H1 (cell line): ENCODE data around the gene RERGL. TPM values are rescaled to one million over a fixed set of nuclear protein-coding genes. Genes with fewer than 3 reads are reported as not detected.

ENCODE experiments used
- CTCF ChIA-PET: fragments of 300-600 bp; sonication (Branson Sonifier 250); formaldehyde crosslinking; loops from one replicate; lab custom pipeline; 2021; ENCODE audit not compliant: partially characterized antibody; lab: Charles Lee
- POLR2A ChIA-PET: fragments of 300-600 bp; sonication (Branson Sonifier 250); formaldehyde crosslinking; loops from one replicate; lab custom pipeline; 2021; ENCODE audit warnings: inconsistent platforms; ENCODE audit not compliant: partially characterized antibody; lab: Charles Lee
- DNase-seq, 2 experiments: peaks; one replicate each; pipeline versions ENCODE4 v3.0.0 to v3.0.0-alpha.2; 2010 to 2022; ENCODE audit warnings: low spot score in 2 of 2, low read depth in 1 of 2, mixed read lengths in 1 of 2
- FAIRE-seq: peaks from 2 replicates; lab custom pipeline; 2011; peaks lifted over from hg19 to GRCh38; lab: Jason Lieb, UNC
- H2AFZ ChIP-seq: 2 replicates; pipeline ENCODE4 v1.8.1; 2012; ENCODE audit warnings: low read length, inconsistent platforms
- H2AK5ac ChIP-seq: 2 replicates; pipeline ENCODE4 v1.6.1; 2013; ENCODE audit warnings: low read depth, low read length
- H2BK120ac ChIP-seq: replicated peaks from 2 replicates; pipeline ENCODE3; 2013; ENCODE audit warnings: low read depth, low read length, inconsistent platforms
- H2BK12ac ChIP-seq: 2 replicates; pipeline ENCODE4 v1.6.1; 2013; ENCODE audit warnings: low read depth, low read length
- H2BK15ac ChIP-seq: 2 replicates; pipeline ENCODE4 v1.6.1; 2013; ENCODE audit warnings: low read length
- H2BK20ac ChIP-seq: 2 replicates; pipeline ENCODE4 v1.6.1; 2013; ENCODE audit warnings: low read length
- H2BK5ac ChIP-seq: 2 replicates; pipeline ENCODE4 v1.6.1; 2013; ENCODE audit warnings: low read depth, low read length
- H3K14ac ChIP-seq: 2 replicates; pipeline ENCODE4 v1.6.1; 2013; ENCODE audit warnings: inconsistent platforms; ENCODE audit not compliant: insufficient read length
- H3K18ac ChIP-seq: 2 replicates; pipeline ENCODE4 v1.6.1; 2013; ENCODE audit warnings: low read length; ENCODE audit errors: extremely low read depth
- H3K23ac ChIP-seq: 2 replicates; pipeline ENCODE4 v1.6.1; 2013; ENCODE audit warnings: inconsistent platforms; ENCODE audit not compliant: insufficient read length
- H3K23me2 ChIP-seq: 2 replicates; pipeline ENCODE4 v1.6.1; 2013; ENCODE audit warnings: low read depth, low read length
- H3K27ac ChIP-seq: 2 replicates; pipeline ENCODE4 v1.6.1; 2011; ENCODE audit warnings: low read depth, low read length, inconsistent platforms
- H3K27me3 ChIP-seq, 4 experiments: replicated peaks in 1 of 4; 1 replicate in 1 of 4; 2 replicates in 3 of 4; pipeline versions ENCODE4 v1.6.1 to v1.8.1; 2011 to 2013; ENCODE audit warnings: low read length in 3 of 4, mild to moderate bottlenecking in 3 of 4, inconsistent platforms in 2 of 4, mixed read lengths in 2 of 4, moderate library complexity in 1 of 4; ENCODE audit not compliant: control insufficient read depth in 3 of 4, insufficient read depth in 3 of 4; ENCODE audit errors: extremely low read depth in 1 of 4
- H3K36me3 ChIP-seq, 4 experiments: 2 replicates each; pipeline versions ENCODE4 v1.6.1 to v1.8.1; 2011 to 2013; ENCODE audit warnings: mild to moderate bottlenecking in 4 of 4, low read length in 3 of 4, moderate library complexity in 2 of 4, control low read depth in 1 of 4, inconsistent platforms in 1 of 4; ENCODE audit not compliant: insufficient read depth in 4 of 4, control insufficient read depth in 2 of 4
- H3K4ac ChIP-seq: replicated peaks from 2 replicates; pipeline ENCODE3; 2013; ENCODE audit warnings: low read length, low read depth, mixed read lengths, inconsistent platforms; ENCODE audit not compliant: insufficient read length
- H3K4me1 ChIP-seq, 4 experiments: replicated peaks in 1 of 4; 1 replicate in 1 of 4; 2 replicates in 3 of 4; pipeline versions ENCODE4 v1.6.1 to v1.8.1; 2011 to 2013; ENCODE audit warnings: low read length in 3 of 4, inconsistent platforms in 2 of 4, mixed read lengths in 1 of 4; ENCODE audit not compliant: insufficient read depth in 4 of 4, control insufficient read depth in 3 of 4
- H3K4me2 ChIP-seq, 2 experiments: 2 replicates each; pipeline versions ENCODE4 v1.6.1 to v1.8.1; 2011 to 2013; ENCODE audit warnings: low read depth in 2 of 2, low read length in 2 of 2, control low read depth in 1 of 2, inconsistent platforms in 1 of 2, mild to moderate bottlenecking in 1 of 2; ENCODE audit not compliant: insufficient read depth in 1 of 2
- H3K4me3 ChIP-seq, 4 experiments: fragments of 200-600, 300-600 bp in 1 of 4; sonication (generic), shearing (Covaris generic), sonication (Bioruptor Twin) in 1 of 4; 2 replicates each; pipeline versions ENCODE4 v1.5.1 to v1.8.1; 2011 to 2016; ENCODE audit warnings: low read length in 4 of 4, low read depth in 3 of 4, control low read depth in 2 of 4, inconsistent platforms in 2 of 4, mild to moderate bottlenecking in 2 of 4, mixed read lengths in 1 of 4, moderate library complexity in 1 of 4; ENCODE audit not compliant: insufficient read depth in 2 of 4; ENCODE audit errors: extremely low read depth in 1 of 4
- H3K56ac ChIP-seq: replicated peaks from 2 replicates; pipeline ENCODE3; 2013; ENCODE audit warnings: low read depth, mild to moderate bottlenecking, mixed read lengths, low read length, inconsistent platforms; ENCODE audit not compliant: insufficient read length
- H3K79me1 ChIP-seq: 2 replicates; pipeline ENCODE4 v1.6.1; 2013; ENCODE audit warnings: low read depth, low read length, control low read depth
- H3K79me2 ChIP-seq, 2 experiments: 2 replicates each; pipeline versions ENCODE4 v1.6.1 to v1.8.1; 2012 to 2013; ENCODE audit warnings: low read length in 2 of 2, mild to moderate bottlenecking in 2 of 2, inconsistent platforms in 1 of 2; ENCODE audit not compliant: insufficient read depth in 2 of 2, control insufficient read depth in 1 of 2
- H3K9ac ChIP-seq, 4 experiments: replicated peaks in 1 of 4; 1 replicate in 1 of 4; 2 replicates in 3 of 4; pipeline versions ENCODE4 v1.6.1 to v1.8.1; 2011 to 2013; ENCODE audit warnings: low read depth in 3 of 4, low read length in 3 of 4, control low read depth in 2 of 4, mild to moderate bottlenecking in 2 of 4, moderate library complexity in 2 of 4, inconsistent platforms in 1 of 4; ENCODE audit errors: extremely low read depth in 1 of 4
- H3K9me3 ChIP-seq, 2 experiments: 2 replicates each; pipeline versions ENCODE4 v1.6.1 to v1.8.1; 2012 to 2013; ENCODE audit warnings: mild to moderate bottlenecking in 2 of 2, moderate library complexity in 2 of 2, control low read depth in 1 of 2, inconsistent platforms in 1 of 2, low read depth in 1 of 2, low read length in 1 of 2, mixed read lengths in 1 of 2; ENCODE audit not compliant: insufficient read depth in 2 of 2
- H4K20me1 ChIP-seq, 2 experiments: replicated peaks in 1 of 2; 2 replicates each; pipeline versions ENCODE3 to v1.8.1; 2011 to 2013; ENCODE audit warnings: inconsistent platforms in 2 of 2, low read length in 2 of 2, mild to moderate bottlenecking in 1 of 2; ENCODE audit not compliant: insufficient read depth in 2 of 2, control insufficient read depth in 1 of 2
- H4K5ac ChIP-seq: 2 replicates; pipeline ENCODE4 v1.6.1; 2013; ENCODE audit warnings: low read length, low read depth, mixed read lengths, inconsistent platforms; ENCODE audit not compliant: insufficient read length
- H4K8ac ChIP-seq: 2 replicates; pipeline ENCODE4 v1.8.0; 2013; ENCODE audit warnings: mild to moderate bottlenecking, moderate library complexity, low read length, inconsistent platforms; ENCODE audit not compliant: insufficient read depth; ENCODE audit errors: extremely low read depth
- H4K91ac ChIP-seq: replicated peaks from 2 replicates; pipeline ENCODE3; 2013; ENCODE audit warnings: low read length, mixed read lengths, inconsistent platforms; ENCODE audit not compliant: insufficient read length
- WGBS, 2 experiments: shearing (Covaris generic) in 1 of 2; methylation state at CpG; one replicate each; pipeline versions ENCODE4 v1.1.6 to v1.1.7; 2013 to 2015; ENCODE audit warnings: low lambda C conversion rate in 2 of 2, mixed read lengths in 2 of 2, inconsistent platforms in 1 of 2, low coverage in 1 of 2, missing lambda C conversion rate in 1 of 2; ENCODE audit not compliant: insufficient replicate concordance in 2 of 2, insufficient coverage in 1 of 2, insufficient read length in 1 of 2; ENCODE audit errors: extremely low coverage in 1 of 2, missing lambda C conversion rate in 1 of 2; 5-methylcytosine and 5-hydroxymethylcytosine counted together
- polyA plus RNA-seq, 7 experiments: library from polyadenylated mRNA; depleted of rRNA in 3 of 7; stranded (reverse) in 5 of 7; unstranded in 2 of 7; fragments of >200 nt in 5 of 7; fragments of 200-250 nt in 2 of 7; gene quantifications; 1 replicate in 5 of 7; 2 replicates in 1 of 7; 4 replicates in 1 of 7; pipeline versions ENCODE4 v1.2.1 to v1.2.3, GENCODE V29; 2011 to 2013; ENCODE audit warnings: missing spikeins in 2 of 7, mixed read lengths in 2 of 7
- total RNA-seq: library from RNA; stranded (reverse); fragmentation: NEBNext Ultra II Directional; extraction: Animal tissue kit (Norgen Biotek cat#: 25700); gene quantifications from 2 replicates; pipeline ENCODE4 v1.2.1, GENCODE V29; 2021

RERGL gene
- total and polyA plus RNA-seq, 2 of the 8 experiments (the other 6 are each of a cell fraction or from before 2014, with no cell fraction given), result not detected

DNA sequence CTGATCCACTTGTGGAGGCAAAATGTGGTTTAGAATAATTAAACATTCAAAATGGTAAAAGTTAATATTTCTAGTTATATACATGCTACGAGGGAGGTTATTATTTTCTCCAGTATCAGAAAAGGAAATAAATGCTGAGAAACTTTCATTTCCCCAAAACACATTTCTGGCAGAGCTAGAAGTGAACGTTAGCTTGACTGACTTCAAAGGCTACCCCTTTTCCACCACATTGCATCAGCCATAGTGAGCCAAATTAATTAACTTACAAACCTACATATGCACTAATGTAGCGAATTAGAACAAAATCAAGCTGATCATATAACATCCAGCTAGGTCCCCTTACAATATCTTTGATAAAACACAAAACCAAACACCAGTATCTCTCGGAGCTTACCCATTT, 49.3 kb upstream of the RERGL start:
- Histone ChIP-seq H3K9me3 (no peaks in the 10 kb centered on the region), H4K5ac (no peak overlapping the region), H3K36me3 (no peaks in the 10 kb centered on the region), H2BK20ac (no peak overlapping the region), H2BK12ac (no peak overlapping the region), H3K27me3 (no peaks in the 10 kb centered on the region), H4K20me1 (no peaks in the 10 kb centered on the region), H2AFZ (no peak overlapping the region), H3K18ac (no peak overlapping the region), H4K91ac (no peak overlapping the region), H3K79me1 (no peaks in the 10 kb centered on the region), H3K4me1 (0 out of 7 replicates have a peak, but pooled peaks cover 0 to 2% (median 0%) of the 10 kb centered on the region in 4 experiments), H2BK5ac (no peak overlapping the region), H2BK15ac (no peak overlapping the region), H3K14ac (no peak overlapping the region), H3K9ac (no peak overlapping the region), H3K56ac (no peak overlapping the region), H3K23me2 (no peaks in the 10 kb centered on the region), H2AK5ac (no peak overlapping the region), H3K23ac (no peak overlapping the region), H4K8ac (no peak overlapping the region), H3K27ac (no peak overlapping the region), H3K79me2 (no peaks in the 10 kb centered on the region), H2BK120ac (no peak overlapping the region), H3K4me2 (no peak overlapping the region), H3K4me3 (no peak overlapping the region), H3K4ac (no peak overlapping the region)
- no peak for DNase-seq
- ChIA-PET POLR2A (no interaction called here), CTCF (interaction anchor here (0.7 to 4.5 kb wide), 11 partner anchors 9 to 443 kb away, joined by 3 to 35 read pairs (median 4); no protein-coding TSS in a partner anchor)
- WGBS, 2 experiments, result 92% methylated on average over 4 of the region's 4 CpGs; no CpG with 5 or more reads in 1 of the 2 experiments
- no peak for FAIRE-seq
